ENCODE data around the gene CDKN1B.

CDKN1B gene

GRCh38 chr12:12716793-12717585 lies at the start of gene CDKN1B:
Gene CDKN1B (plus strand): TSS chr12:12717368. CDS start chr12:12717840, 472 bp downstream.
- DNase-seq = peak; percentile 96

- no peak for DNase-seq
These were observed 49.2 kb upstream of the CDKN1B start for GRCh38 chr12:12668005-12668404.

- no peak for DNase-seq
These were observed 48.1 kb upstream of the CDKN1B start for GRCh38 chr12:12669020-12669419.

GRCh38 chr12:12671850-12672660 lies 45.1 kb upstream of the CDKN1B start:
- DNase-seq = no peak

GRCh38 chr12:12673296-12673695 lies 43.9 kb upstream of the CDKN1B start:
- DNase-seq = no peak

- DNase-seq = no peak
These were observed 40.6 kb upstream of the CDKN1B start for GRCh38 chr12:12676605-12677004.

GRCh38 chr12:12681061-12681765 lies 36.0 kb upstream of the CDKN1B start:
- DNase-seq = no peak

GRCh38 chr12:12682284-12682683 lies 34.9 kb upstream of the CDKN1B start:
- DNase-seq = no peak

- no peak for DNase-seq
These were observed 34.0 kb upstream of the CDKN1B start for GRCh38 chr12:12683136-12683697.

DNA sequence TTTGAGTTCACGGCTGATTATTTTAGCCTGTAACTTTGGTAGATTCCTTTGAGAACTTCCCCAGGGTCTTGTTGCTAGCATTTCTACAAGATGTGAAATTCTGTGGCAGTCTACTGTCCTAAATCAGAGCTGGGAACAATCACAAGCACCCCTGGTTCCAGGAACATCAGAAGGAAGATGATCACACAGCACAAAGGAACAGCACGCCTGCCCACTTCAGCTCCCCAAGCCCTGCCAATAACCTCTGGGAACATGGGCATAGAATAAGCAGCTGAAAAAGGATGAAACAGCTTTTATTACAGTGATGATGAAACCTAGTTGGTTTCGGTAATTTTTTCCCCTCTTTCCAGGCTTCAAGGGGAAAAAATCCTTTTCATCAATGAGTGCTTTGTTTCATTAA lies 33.4 kb upstream of the CDKN1B start:
- DNase-seq = no peak

DNA sequence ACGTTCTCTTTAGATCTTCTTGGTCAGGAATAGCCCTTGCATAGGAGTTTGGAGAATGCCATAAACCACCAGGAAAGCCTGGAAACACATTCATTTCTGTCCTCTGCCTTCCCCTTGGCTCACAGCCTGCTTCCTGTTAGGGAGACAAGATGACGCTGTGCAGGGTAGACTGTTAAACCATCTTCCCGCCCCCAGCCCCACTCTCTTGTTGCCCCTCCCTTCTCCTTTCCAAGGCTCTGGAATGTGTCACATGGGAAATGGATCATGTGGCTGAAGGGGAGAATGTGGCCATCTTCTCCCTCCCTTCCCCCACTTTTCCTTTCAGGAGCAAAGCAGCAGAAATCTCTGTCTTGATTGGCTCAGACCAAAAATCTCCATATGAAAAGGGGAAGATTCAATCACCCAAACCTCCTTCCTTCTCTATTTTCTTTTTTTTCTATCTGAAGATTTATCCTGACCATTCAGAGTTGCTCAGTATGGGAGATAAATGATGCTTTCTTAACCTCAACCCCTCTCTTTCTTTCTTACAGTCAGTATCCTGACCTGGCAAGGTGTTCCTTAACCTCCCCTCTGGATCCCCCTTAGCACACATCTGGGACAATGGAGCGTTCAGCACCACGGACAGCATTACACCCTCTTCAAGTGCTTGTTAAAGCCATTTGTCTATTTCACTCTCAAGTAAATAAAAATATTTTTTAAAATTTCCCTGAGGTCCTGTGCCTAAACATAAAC lies 32.6 kb upstream of the CDKN1B start:
- DNase-seq = peak; percentile 73

DNA sequence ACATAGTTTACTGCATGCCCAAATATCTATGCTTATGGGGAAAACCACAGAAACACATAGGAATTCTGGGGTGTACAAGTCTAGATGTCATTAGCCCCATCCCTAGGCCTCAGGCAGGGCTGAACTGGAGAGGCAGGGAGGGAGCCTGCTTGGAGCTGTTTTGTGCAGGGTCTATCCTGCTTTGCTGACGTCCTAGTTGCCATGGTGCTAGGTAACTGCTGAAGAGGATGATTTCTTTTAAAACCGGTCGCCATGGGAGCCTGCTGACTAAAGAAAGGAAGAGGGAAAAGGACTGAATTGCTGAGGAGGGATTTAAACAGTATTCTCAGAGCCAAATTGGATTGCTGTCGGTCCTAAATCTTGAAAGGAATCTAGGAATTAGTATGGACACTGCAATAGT lies 31.9 kb upstream of the CDKN1B start:
- DNase-seq = no peak

DNA sequence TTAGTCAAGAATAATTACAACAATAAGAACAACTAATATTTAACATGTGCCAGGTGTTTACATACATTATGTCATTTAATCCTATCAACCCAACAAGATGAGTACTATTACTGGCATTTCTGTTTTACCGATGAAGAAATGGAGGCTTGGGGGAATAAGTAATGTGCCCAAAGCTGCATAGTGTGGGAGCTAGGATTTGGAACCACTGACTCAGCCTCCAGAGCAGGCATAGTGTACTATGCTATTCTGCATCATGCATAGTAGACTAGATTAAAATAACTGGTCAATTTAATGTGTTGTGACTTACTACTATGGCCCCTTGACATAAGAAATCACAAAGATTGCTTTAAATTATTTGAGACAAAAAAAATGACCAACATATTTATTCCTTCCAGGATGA lies 30.7 kb upstream of the CDKN1B start:
- no peak for DNase-seq

- no peak for DNase-seq
These were observed 30.2 kb upstream of the CDKN1B start for GRCh38 chr12:12686925-12687324.

- DNase-seq = no peak
These were observed 27.4 kb upstream of the CDKN1B start for GRCh38 chr12:12689647-12690300.

GRCh38 chr12:12691549-12691948 lies 25.6 kb upstream of the CDKN1B start:
- no peak for DNase-seq

- DNase-seq = peak; percentile 26
These were observed 24.0 kb upstream of the CDKN1B start for GRCh38 chr12:12693111-12693671.

DNA sequence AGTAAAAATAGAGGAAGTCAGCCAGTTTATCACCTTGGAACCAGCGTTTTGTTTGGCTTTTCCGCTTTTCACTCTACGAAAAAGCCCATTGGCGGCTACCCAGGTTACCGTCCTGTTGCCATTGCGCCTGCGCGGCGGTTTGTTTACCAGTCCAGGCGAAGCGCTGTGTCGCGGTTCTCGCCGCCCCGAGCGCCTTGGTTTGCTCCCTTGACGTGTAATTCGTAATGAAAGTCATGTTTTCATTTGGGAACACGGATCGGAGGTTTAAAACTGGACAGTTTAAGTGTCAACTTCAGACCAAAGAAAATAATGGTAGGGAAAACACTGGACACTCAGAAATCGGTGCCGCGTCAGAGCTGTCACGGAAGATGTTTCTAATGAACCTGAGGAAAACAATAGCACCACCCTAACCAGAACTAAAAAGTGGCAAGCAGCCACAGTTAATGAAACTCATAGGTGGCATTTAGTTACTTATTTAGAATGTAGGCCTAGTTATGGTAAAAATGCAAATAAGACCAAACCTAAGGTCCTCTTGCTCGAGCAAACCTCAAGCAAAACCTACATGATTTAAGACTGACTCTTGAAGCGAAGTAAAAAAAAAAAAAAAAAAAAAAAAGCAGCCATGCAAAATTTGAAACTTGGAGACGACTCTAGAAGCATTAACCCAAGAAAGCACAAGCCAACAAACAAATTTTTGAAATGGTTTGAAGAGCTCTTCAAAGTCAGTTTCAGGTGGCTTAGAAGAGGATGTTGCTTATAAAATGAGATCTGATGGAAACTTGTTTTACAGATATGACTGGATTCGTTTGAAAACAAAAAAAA lies 20.4 kb upstream of the CDKN1B start:
- peak; percentile 98 for DNase-seq

GRCh38 chr12:12699345-12699744 lies 17.8 kb upstream of the CDKN1B start:
- DNase-seq = no peak

DNA sequence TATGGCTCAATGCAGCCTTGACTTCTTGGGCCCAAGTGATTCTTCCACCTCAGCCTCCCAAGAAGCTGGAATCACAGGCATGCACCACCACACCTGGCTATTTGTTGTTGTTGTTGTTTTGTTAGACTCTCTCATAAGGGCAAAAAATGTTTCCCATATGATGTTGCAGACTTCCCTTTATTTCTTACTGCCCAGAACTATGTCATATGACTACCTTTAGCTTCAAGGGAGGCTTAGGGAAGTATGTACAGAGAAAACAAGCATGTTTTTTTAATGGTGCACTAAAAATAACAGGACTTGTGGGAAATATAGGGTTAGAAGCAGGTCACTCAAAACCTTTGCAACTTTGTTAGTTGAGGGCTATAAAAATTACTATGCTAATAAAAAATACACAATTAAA lies 16.9 kb upstream of the CDKN1B start:
- DNase-seq = no peak

DNA sequence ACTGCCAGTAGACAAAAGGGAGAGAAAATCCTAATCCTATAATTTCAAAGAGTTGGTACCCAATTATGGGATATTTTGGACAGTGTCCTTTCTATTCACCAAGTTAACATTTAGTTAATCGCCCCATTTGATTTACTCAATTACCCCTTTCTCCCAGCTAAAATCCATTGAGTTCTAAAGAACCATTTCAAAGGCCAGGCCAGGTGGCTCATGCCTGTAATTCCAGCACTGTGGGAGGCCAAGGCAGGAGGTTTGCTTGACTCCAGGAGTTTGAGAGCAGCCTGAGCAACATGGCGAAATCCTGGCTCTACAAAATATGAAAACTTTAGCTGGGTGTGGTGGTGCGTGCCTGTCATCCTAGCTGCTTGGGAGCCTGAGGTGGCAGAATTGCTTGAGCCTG lies 15.7 kb upstream of the CDKN1B start:
- DNase-seq = no peak
